OCI-LY1 (cell line): Measurements from ENCODE around the gene PBX1.

Experiments
- H2AFZ ChIP-seq: fragments of 200-600 bp; sonication (generic), shearing (Covaris generic); 2 replicates; pipeline ENCODE4 v1.6.0; 2014; ENCODE audit warnings: antibody characterized with exemption, mild to moderate bottlenecking, low read length
- H3F3A ChIP-seq: fragments of 200-600 bp; sonication (generic), shearing (Covaris generic); 2 replicates; pipeline ENCODE4 v1.6.0; 2014; ENCODE audit warnings: mild to moderate bottlenecking, antibody characterized with exemption, low read length, moderate library complexity; ENCODE audit not compliant: insufficient read depth
- H3K27ac ChIP-seq: fragments of 200-600 bp; sonication (generic); 2 replicates; pipeline ENCODE4 v1.5.1; 2014; ENCODE audit warnings: low read length, mixed run types, mild to moderate bottlenecking, low read depth; ENCODE audit not compliant: poor library complexity, severe bottlenecking
- H3K27me3 ChIP-seq: fragments of 200-600 bp; sonication (generic); 2 replicates; pipeline ENCODE4 v1.6.0; 2014; ENCODE audit warnings: antibody characterized with exemption, mild to moderate bottlenecking, low read length, moderate library complexity; ENCODE audit not compliant: insufficient read depth
- H3K36me3 ChIP-seq: fragments of 200-600 bp; sonication (generic); 2 replicates; pipeline ENCODE4 v1.6.1; 2014; ENCODE audit warnings: mild to moderate bottlenecking, antibody characterized with exemption, low read length, moderate library complexity, mixed read lengths; ENCODE audit not compliant: insufficient read depth
- H3K4me1 ChIP-seq: fragments of 200-600 bp; sonication (generic); 2 replicates; pipeline ENCODE4 v1.5.1; 2014; ENCODE audit warnings: mild to moderate bottlenecking, low read length, moderate library complexity; ENCODE audit not compliant: insufficient read depth, severe bottlenecking
- H3K4me2 ChIP-seq: fragments of 200-600 bp; sonication (generic), shearing (Covaris generic); 2 replicates; pipeline ENCODE4 v1.6.1; 2014; ENCODE audit warnings: low read length
- H3K4me3 ChIP-seq: fragments of 200-600 bp; sonication (generic); 2 replicates; pipeline ENCODE4 v1.5.1; 2014; ENCODE audit warnings: low read length, low read depth, mild to moderate bottlenecking, mixed read lengths; ENCODE audit not compliant: poor library complexity, severe bottlenecking
- H3K79me2 ChIP-seq: fragments of 200-600 bp; shearing (Covaris generic); 2 replicates; pipeline ENCODE4 v1.6.1; 2016; ENCODE audit warnings: mixed run types, low read length, mixed read lengths; ENCODE audit not compliant: insufficient read depth
- H3K9ac ChIP-seq: fragments of 200-600 bp; sonication (generic), shearing (Covaris generic); 2 replicates; pipeline ENCODE4 v1.6.1; 2014; ENCODE audit warnings: mild to moderate bottlenecking, low read length, mixed read lengths
- H3K9me2 ChIP-seq: fragments of 200-600 bp; sonication (generic), shearing (Covaris generic); 2 replicates; pipeline ENCODE4 v1.6.1; 2014; ENCODE audit warnings: low read depth, mild to moderate bottlenecking, low read length, mixed read lengths
- H3K9me3 ChIP-seq: fragments of 200-600 bp; shearing (Covaris generic); 2 replicates; pipeline ENCODE4 v1.6.1; 2014; ENCODE audit warnings: low read length, mixed read lengths
- H4K20me1 ChIP-seq: fragments of 200-600 bp; sonication (generic), shearing (Covaris generic); 2 replicates; pipeline ENCODE4 v1.6.0; 2016; ENCODE audit warnings: mild to moderate bottlenecking, low read length; ENCODE audit not compliant: insufficient read depth
- CTCF ChIP-seq: fragments of 200-600 bp; sonication (generic), shearing (Covaris generic); IDR thresholded peaks from 2 replicates; pipeline ENCODE4 v1.5.1; 2017; ENCODE audit warnings: mild to moderate bottlenecking, antibody characterized with exemption, low read length, moderate library complexity, mixed read lengths
- EZH2 ChIP-seq: fragments of 200-600 bp; sonication (generic), shearing (Covaris generic); IDR thresholded peaks from 2 replicates; pipeline ENCODE4 v1.8.0; 2017; ENCODE audit warnings: borderline replicate concordance, mixed run types, mild to moderate bottlenecking, antibody characterized with exemption, low read length, moderate library complexity, mixed read lengths

Gene PBX1

GRCh38 chr1:164654200-164654599 is 95.2 kb downstream of the PBX1 start:
- Histone ChIP-seq H3K36me3 (no peaks in the 10 kb centered on the region), H3K9ac (no peak overlapping the region), H3K9me3 (no peaks in the 10 kb centered on the region), H3K27me3 (no peaks in the 10 kb centered on the region), H2AFZ (no peak overlapping the region), H3K27ac (no peak overlapping the region), H3K79me2 (no peaks in the 10 kb centered on the region), H4K20me1 (no peaks in the 10 kb centered on the region), H3K9me2 (no peaks in the 10 kb centered on the region), H3F3A (no peaks in the 10 kb centered on the region), H3K4me1 (no peaks in the 10 kb centered on the region), H3K4me2 (no peak overlapping the region), H3K4me3 (no peak overlapping the region)
- TF ChIP-seq EZH2 (no peak), CTCF (no peak)

GRCh38 chr1:164658864-164659263 is 99.9 kb downstream of the PBX1 start:
- H3K9me2 ChIP-seq, result no peaks in the 10 kb centered on the region
- H3K9me3 ChIP-seq, result no peaks in the 10 kb centered on the region
- no peaks in the 10 kb centered on the region for H3K79me2 ChIP-seq
- no peaks in the 10 kb centered on the region for H3K27me3 ChIP-seq
- no peak overlapping the region for H2AFZ ChIP-seq
- H3K4me1 ChIP-seq, result no peaks in the 10 kb centered on the region
- H3F3A ChIP-seq, result no peaks in the 10 kb centered on the region
- no peak overlapping the region for H3K4me3 ChIP-seq
- TF ChIP-seq CTCF (no peak), EZH2 (no peak)
- H4K20me1 ChIP-seq, result no peaks in the 10 kb centered on the region
- no peaks in the 10 kb centered on the region for H3K36me3 ChIP-seq
- H3K9ac ChIP-seq, result no peak overlapping the region
- no peak overlapping the region for H3K27ac ChIP-seq
- no peak overlapping the region for H3K4me2 ChIP-seq

GRCh38 chr1:164659621-164660411 is 100.8 kb downstream of the PBX1 start:
- Histone ChIP-seq H3F3A (no peaks in the 10 kb centered on the region), H4K20me1 (no peaks in the 10 kb centered on the region), H3K27me3 (no peaks in the 10 kb centered on the region), H3K79me2 (no peaks in the 10 kb centered on the region), H3K36me3 (no peaks in the 10 kb centered on the region), H3K4me1 (no peaks in the 10 kb centered on the region), H2AFZ (no peak overlapping the region), H3K9me3 (no peaks in the 10 kb centered on the region), H3K9me2 (no peaks in the 10 kb centered on the region), H3K27ac (no peak overlapping the region), H3K9ac (no peak overlapping the region), H3K4me3 (no peak overlapping the region), H3K4me2 (no peak overlapping the region)
- TF ChIP-seq CTCF, result no peak
- TF ChIP-seq EZH2, result no peak
